ENCODE results near the gene LHX6.

Gene LHX6

DNA sequence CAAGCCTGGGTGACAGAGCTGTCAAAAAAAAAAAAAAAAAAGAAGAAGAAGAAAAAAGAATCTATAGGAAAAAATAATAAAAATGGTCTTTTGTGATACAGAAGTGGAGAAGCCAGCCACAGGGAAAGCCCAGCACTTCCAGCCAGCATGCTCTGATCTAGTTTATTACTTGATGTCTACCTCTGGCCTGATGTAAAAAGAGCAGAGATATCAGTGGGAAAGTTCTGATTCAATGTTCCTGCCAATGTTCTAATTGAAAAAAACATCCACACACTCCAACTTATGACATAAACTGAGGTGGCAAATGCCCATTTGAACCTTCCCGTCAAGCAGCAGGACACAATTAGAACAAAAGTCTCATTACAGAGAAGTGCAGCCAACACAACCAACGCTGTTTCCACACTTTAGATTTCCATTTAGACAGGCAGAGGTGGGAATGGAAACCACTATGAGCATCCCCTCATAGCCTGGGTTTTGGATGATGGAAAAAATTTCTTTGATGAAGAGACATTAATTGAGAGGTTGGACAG lies 30.2 kb upstream of the LHX6 start:
- Mint-ChIP-seq H3K9me3 (no peaks in the 10 kb centered on the region), H3K27me3 (ENCODE audit: low read depth) (no peaks in the 10 kb centered on the region), H3K4me3 (no peak overlapping the region), H3K36me3 (ENCODE audit: low read depth) (peaks cover 49% of the 10 kb centered on the region), H3K27ac (no peak overlapping the region), H3K4me1 (peaks cover 32% of the 10 kb centered on the region)
- TF ChIP-seq, protein P1, sequence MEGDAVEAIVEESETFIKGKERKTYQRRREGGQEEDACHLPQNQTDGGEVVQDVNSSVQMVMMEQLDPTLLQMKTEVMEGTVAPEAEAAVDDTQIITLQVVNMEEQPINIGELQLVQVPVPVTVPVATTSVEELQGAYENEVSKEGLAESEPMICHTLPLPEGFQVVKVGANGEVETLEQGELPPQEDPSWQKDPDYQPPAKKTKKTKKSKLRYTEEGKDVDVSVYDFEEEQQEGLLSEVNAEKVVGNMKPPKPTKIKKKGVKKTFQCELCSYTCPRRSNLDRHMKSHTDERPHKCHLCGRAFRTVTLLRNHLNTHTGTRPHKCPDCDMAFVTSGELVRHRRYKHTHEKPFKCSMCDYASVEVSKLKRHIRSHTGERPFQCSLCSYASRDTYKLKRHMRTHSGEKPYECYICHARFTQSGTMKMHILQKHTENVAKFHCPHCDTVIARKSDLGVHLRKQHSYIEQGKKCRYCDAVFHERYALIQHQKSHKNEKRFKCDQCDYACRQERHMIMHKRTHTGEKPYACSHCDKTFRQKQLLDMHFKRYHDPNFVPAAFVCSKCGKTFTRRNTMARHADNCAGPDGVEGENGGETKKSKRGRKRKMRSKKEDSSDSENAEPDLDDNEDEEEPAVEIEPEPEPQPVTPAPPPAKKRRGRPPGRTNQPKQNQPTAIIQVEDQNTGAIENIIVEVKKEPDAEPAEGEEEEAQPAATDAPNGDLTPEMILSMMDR (IDR thresholded peaks at IDR 0.05; ENCODE audit: unreplicated experiment in 3 of 3), result no peak

DNA sequence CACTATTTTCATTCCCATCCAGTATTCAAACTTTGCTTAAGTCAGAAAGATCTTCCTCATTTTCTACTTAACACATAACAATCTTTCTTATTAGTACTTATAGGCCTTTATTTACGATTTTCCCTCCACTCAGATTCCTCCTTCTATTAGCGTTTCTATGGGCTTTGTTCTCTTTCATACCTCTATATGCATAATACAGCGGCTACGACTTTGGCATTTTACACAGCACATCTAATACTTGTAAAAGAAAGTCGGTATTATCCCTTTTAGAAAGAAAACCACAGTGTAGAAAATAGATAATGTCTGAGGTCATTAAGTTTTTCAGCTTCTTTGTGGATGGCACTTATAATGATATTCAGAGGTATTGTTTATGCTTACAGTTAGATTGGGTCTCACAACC lies 27.4 kb upstream of the LHX6 start:
- TF ChIP-seq, protein P1 (IDR thresholded peaks at IDR 0.05; ENCODE audit: unreplicated experiment in 3 of 3), result no peak
- Mint-ChIP-seq H3K27ac (no peak overlapping the region), H3K4me3 (no peak overlapping the region), H3K9me3 (no peaks in the 10 kb centered on the region), H3K27me3 (ENCODE audit: low read depth) (no peaks in the 10 kb centered on the region), H3K4me1 (peaks cover 6% of the 10 kb centered on the region), H3K36me3 (ENCODE audit: low read depth) (peaks cover 57% of the 10 kb centered on the region)

DNA sequence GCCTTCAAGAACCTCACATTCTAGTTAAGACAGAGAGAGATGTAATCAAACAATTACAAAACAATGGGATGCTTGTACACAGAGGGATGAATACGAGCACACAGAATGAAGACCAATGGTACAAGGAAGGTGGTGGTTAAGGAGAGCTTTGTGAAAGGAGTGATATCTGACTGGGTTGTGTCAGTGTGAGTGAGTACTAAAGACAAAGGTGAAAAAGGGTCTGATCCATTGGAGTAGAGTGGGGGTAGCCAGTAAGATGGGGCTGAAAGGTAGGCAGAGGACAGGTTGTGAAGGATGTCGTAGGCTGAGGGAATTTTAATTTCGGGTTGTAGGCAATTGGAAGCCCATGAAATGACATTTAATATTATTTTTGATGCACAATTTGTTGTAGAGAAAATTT lies 26.0 kb upstream of the LHX6 start:
- Mint-ChIP-seq H3K27ac (no peak overlapping the region), H3K4me3 (no peak overlapping the region), H3K4me1 (no peaks in the 10 kb centered on the region), H3K27me3 (ENCODE audit: low read depth) (no peaks in the 10 kb centered on the region), H3K36me3 (ENCODE audit: low read depth) (peaks cover 58% of the 10 kb centered on the region), H3K9me3 (no peaks in the 10 kb centered on the region)
- TF ChIP-seq, protein P1 (IDR thresholded peaks at IDR 0.05; ENCODE audit: unreplicated experiment in 3 of 3), result no peak

DNA sequence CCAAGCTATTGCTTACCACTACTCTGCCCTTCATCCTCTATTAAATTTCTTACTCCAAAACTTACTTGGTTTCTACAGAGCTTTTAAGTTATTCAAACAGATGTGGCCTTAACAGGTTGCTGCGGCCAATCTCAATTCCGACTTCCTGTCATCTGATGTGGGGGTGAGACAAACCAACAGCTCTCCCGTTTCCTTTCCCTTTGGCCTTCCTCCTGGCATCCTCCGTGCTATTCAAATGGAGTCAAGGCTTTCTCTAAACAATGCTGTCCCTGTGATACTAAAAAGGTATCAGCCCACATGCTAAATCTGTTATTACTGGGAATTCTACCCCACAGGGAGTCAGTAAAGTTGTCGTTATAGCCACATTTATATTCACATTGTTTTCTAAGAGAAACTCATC lies 24.0 kb upstream of the LHX6 start:
- no peak overlapping the region for H3K4me3 Mint-ChIP-seq
- H3K9me3 Mint-ChIP-seq, result no peaks in the 10 kb centered on the region
- no peaks in the 10 kb centered on the region for H3K4me1 Mint-ChIP-seq
- peaks cover 50% of the 10 kb centered on the region for H3K36me3 Mint-ChIP-seq (ENCODE audit: low read depth)
- H3K27me3 Mint-ChIP-seq (ENCODE audit: low read depth), result no peaks in the 10 kb centered on the region
- TF ChIP-seq, protein P1 (IDR thresholded peaks at IDR 0.05; ENCODE audit: unreplicated experiment in 3 of 3), result no peak
- H3K27ac Mint-ChIP-seq, result no peak overlapping the region

DNA sequence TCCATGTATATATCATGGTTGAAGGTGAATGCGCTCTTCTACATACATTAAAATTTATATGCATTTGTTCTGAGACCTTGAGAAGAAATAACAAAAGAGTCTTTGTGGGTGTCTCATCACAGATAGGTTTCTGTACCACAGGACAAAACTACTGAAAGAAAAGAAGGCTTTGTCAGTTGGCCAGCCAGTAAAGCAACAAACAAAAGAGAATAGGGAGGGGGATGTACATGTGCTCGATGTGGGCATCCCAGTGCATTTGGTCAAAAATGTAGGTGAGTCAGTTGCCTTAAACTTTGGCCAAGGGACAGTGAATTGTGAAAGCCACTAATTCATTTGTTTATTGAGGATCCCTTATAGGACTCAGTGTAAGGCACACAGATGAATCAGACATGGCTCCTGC lies 22.6 kb upstream of the LHX6 start:
- Mint-ChIP-seq H3K36me3 (ENCODE audit: low read depth) (peaks cover 56% of the 10 kb centered on the region), H3K27ac (no peak overlapping the region), H3K4me3 (no peak overlapping the region), H3K9me3 (no peaks in the 10 kb centered on the region), H3K4me1 (no peaks in the 10 kb centered on the region), H3K27me3 (ENCODE audit: low read depth) (no peaks in the 10 kb centered on the region)
- TF ChIP-seq, protein P1 (IDR thresholded peaks at IDR 0.05; ENCODE audit: unreplicated experiment in 3 of 3), result no peak

DNA sequence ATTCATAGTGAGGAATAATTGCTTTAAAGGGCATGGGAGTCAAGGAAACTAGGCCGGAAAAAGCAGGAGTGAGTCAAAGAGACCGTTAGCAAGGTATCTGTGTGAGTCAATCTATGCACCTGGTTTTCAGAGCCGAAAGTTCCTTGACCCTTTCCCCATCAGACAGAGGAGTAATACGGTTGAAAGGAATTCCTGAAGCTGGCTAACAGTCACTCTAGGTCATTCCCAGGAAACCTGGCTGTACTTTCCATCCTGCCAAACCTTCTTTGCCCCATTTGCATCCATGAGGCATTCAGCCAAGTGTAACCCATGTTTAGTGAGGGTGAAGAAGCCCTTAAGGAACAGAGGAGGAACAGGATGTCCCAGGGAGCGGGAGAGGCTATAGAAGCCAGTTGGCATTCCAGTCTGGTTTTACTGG lies 19.7 kb upstream of the LHX6 start:
- Mint-ChIP-seq H3K27ac (no peak overlapping the region), H3K4me3 (no peak overlapping the region)
- TF ChIP-seq, protein P1 (IDR thresholded peaks at IDR 0.05; ENCODE audit: unreplicated experiment in 3 of 3), result no peak

More for the DNA sequence above, 19.7 kb upstream of the LHX6 start:
- H3K27me3 Mint-ChIP-seq (ENCODE audit: low read depth), result no peaks in the 10 kb centered on the region
- H3K9me3 Mint-ChIP-seq, result no peaks in the 10 kb centered on the region
- H3K36me3 Mint-ChIP-seq (ENCODE audit: low read depth), result peaks cover 67% of the 10 kb centered on the region
- H3K4me1 Mint-ChIP-seq, result no peaks in the 10 kb centered on the region

Data from nephron (organoid).